CMK (cell line): Measurements from ENCODE around the gene MT1B.

Experiments used
- DNase-seq: peaks from one replicate; pipeline ENCODE4 v3.0.0-alpha.2; 2010; ENCODE audit warnings: low read depth

The MT1B gene

GRCh38 chr16:56684926-56685590 lies 33.4 kb downstream of the MT1B start:
- DNase-seq, result no peak

- DNase-seq, result no peak
These were observed 35.1 kb downstream of the MT1B start for GRCh38 chr16:56686758-56687157.

GRCh38 chr16:56688762-56689161 lies 37.1 kb downstream of the MT1B start:
- DNase-seq, result no peak

GRCh38 chr16:56689171-56689570 lies 37.5 kb downstream of the MT1B start:
- no peak for DNase-seq

GRCh38 chr16:56690420-56691122 lies 38.9 kb downstream of the MT1B start:
- no peak for DNase-seq

GRCh38 chr16:56691885-56692284 lies 40.2 kb downstream of the MT1B start:
- DNase-seq, result no peak

- DNase-seq, result no peak
These were observed 43.6 kb downstream of the MT1B start for GRCh38 chr16:56695246-56695645.

GRCh38 chr16:56697456-56698155 lies 45.9 kb downstream of the MT1B start:
- no peak for DNase-seq

- no peak for DNase-seq
These were observed 48.5 kb downstream of the MT1B start for GRCh38 chr16:56700195-56700594.

GRCh38 chr16:56700631-56701030 lies 48.9 kb downstream of the MT1B start:
- DNase-seq, result no peak

GRCh38 chr16:56701534-56701933 lies 49.8 kb downstream of the MT1B start:
- DNase-seq, result no peak
